Astrocyte of the hippocampus (primary cell): ENCODE results near the gene PCP4.
"Not testable (repeated sequence)": the region's sequence is repeated elsewhere in the genome, so short reads cannot be mapped to it uniquely, and the experiment has no call there.

Experiments used
- DNase-seq: peaks from one replicate; pipeline ENCODE4 v3.0.0; 2011; ENCODE audit warnings: low read depth, low spot score

The PCP4 gene

GRCh38 chr21:39863111-39863510 is 4.1 kb upstream of the PCP4 start:
- DNase-seq, result peak; percentile 87

GRCh38 chr21:39866093-39866492 is 1.1 kb upstream of the PCP4 start:
- no peak for DNase-seq

GRCh38 chr21:39869141-39869818 is 2.0 kb downstream of the PCP4 start:
- peak; percentile 33 for DNase-seq

- no peak for DNase-seq
Observed at GRCh38 chr21:39873687-39874086, 6.4 kb downstream of the PCP4 start.

GRCh38 chr21:39874206-39874605 is 7.0 kb downstream of the PCP4 start:
- DNase-seq, result no peak

GRCh38 chr21:39874759-39875158 is 7.5 kb downstream of the PCP4 start:
- no peak for DNase-seq

- no peak for DNase-seq
Observed at GRCh38 chr21:39881661-39882060, 14.4 kb downstream of the PCP4 start.

GRCh38 chr21:39882151-39882838 is 15.1 kb downstream of the PCP4 start:
- no peak for DNase-seq

GRCh38 chr21:39882839-39883195 is 15.6 kb downstream of the PCP4 start:
- no peak for DNase-seq

GRCh38 chr21:39885119-39885848 is 18.0 kb downstream of the PCP4 start:
- peak; percentile 85 for DNase-seq

GRCh38 chr21:39888848-39889247 is 21.6 kb downstream of the PCP4 start:
- DNase-seq, result no peak

GRCh38 chr21:39891111-39891510 is 23.9 kb downstream of the PCP4 start:
- no peak for DNase-seq

GRCh38 chr21:39891863-39892262 is 24.6 kb downstream of the PCP4 start:
- not testable (repeated sequence) for DNase-seq

GRCh38 chr21:39900491-39900890 is 33.3 kb downstream of the PCP4 start:
- DNase-seq, result no peak

- DNase-seq, result no peak
Observed at GRCh38 chr21:39900911-39901310, 33.7 kb downstream of the PCP4 start.

- no peak for DNase-seq
Observed at GRCh38 chr21:39902986-39903385, 35.7 kb downstream of the PCP4 start.

GRCh38 chr21:39904457-39904856 is 37.2 kb downstream of the PCP4 start:
- no peak for DNase-seq

- DNase-seq, result no peak
Observed at GRCh38 chr21:39908265-39908923, 41.2 kb downstream of the PCP4 start.

GRCh38 chr21:39911286-39912199 is 44.3 kb downstream of the PCP4 start:
- DNase-seq, result no peak

- DNase-seq, result no peak
Observed at GRCh38 chr21:39913706-39914305, 46.6 kb downstream of the PCP4 start.

- DNase-seq, result peak; percentile 74
Observed at GRCh38 chr21:39915881-39916280, 48.6 kb downstream of the PCP4 start.
